Kidney (tissue), 14 donors: ENCODE data around the gene VPS8. TPM values are rescaled to one million over a fixed set of nuclear protein-coding genes. Genes with fewer than 3 reads are reported as not detected.

Experiments used
- DNase-seq, 5 donors: peaks; one replicate each; pipeline ENCODE4 v3.0.0-alpha.2; 2013 to 2020
- FAIRE-seq: peaks from 2 replicates; lab custom pipeline; 2012; peaks lifted over from hg19 to GRCh38; lab: Jason Lieb, UNC
- H3K27ac ChIP-seq, 2 donors: one replicate each; pipeline ENCODE4 v1.7.0; 2013; ENCODE audit warnings: low read depth in 2 of 2, low read length in 2 of 2, inconsistent platforms in 1 of 2
- H3K27me3 ChIP-seq: one replicate; pipeline ENCODE4 v1.7.1; 2013; ENCODE audit warnings: low read length, inconsistent platforms; ENCODE audit not compliant: control insufficient read depth, insufficient read depth
- H3K36me3 ChIP-seq, 3 donors: one replicate each; pipeline versions ENCODE4 v1.7.0 to v1.7.1; 2013; ENCODE audit warnings: low read length in 3 of 3, control low read depth in 1 of 3, inconsistent platforms in 1 of 3; ENCODE audit not compliant: insufficient read depth in 3 of 3, control insufficient read depth in 2 of 3
- H3K4me1 ChIP-seq, 3 donors: one replicate each; pipeline versions ENCODE4 v1.7.0 to v1.7.1; 2013; ENCODE audit warnings: low read length in 3 of 3, inconsistent platforms in 1 of 3, low read depth in 1 of 3; ENCODE audit not compliant: control insufficient read depth in 2 of 3, insufficient read depth in 2 of 3
- H3K4me3 ChIP-seq, 3 donors: one replicate each; pipeline versions ENCODE4 v1.7.0 to v1.8.1; 2013; ENCODE audit warnings: low read length in 3 of 3, control low read depth in 1 of 3, inconsistent platforms in 1 of 3
- H3K9ac ChIP-seq, 3 donors: one replicate each; pipeline versions ENCODE4 v1.7.0 to v1.7.1; 2013; ENCODE audit warnings: low read length in 3 of 3, control low read depth in 1 of 3, inconsistent platforms in 1 of 3
- H3K9me3 ChIP-seq, 3 donors: one replicate each; pipeline versions ENCODE4 v1.7.0 to v1.7.1; 2013; ENCODE audit warnings: low read length in 3 of 3, control low read depth in 1 of 3, inconsistent platforms in 1 of 3; ENCODE audit not compliant: control insufficient read depth in 2 of 3, insufficient read depth in 1 of 3
- CTCF ChIP-seq: IDR thresholded peaks from 3 replicates; pipeline ENCODE4 v1.5.1; 2012; ENCODE audit warnings: mild to moderate bottlenecking, moderate library complexity, borderline replicate concordance; ENCODE audit not compliant: insufficient read depth; ENCODE audit errors: extremely low read depth
- intact Hi-C: fragments of 100-400 bp; cut with DNase I; formaldehyde crosslinking; loops from one replicate; pipeline ENCODE4 v1.11.1; 2022
- polyA plus RNA-seq: library from polyadenylated mRNA; stranded (reverse); fragments of 350-450 nt; fragmentation: Illumina TruSeq; extraction: RNeasy Lipid Tissue Mini Kit (QIAGEN cat#74804); gene quantifications from one replicate; pipeline ENCODE4 v1.2.3, GENCODE V29; 2014; ENCODE audit warnings: low read depth, low replicate concordance; ENCODE audit not compliant: insufficient read depth
- total RNA-seq: library from RNA; stranded (reverse); fragmentation: NEBNext Ultra II Directional; extraction: Animal tissue kit (Norgen Biotek cat#: 25700); gene quantifications from one replicate; pipeline ENCODE4 v1.2.1, GENCODE V29; 2021
- donor health status: control.
- donor health status: control.
- donor health status: control.
- donor health status: control.
- donor health status: control.
- donor health status: DM: yes; HTN: yes; CAD: no.
- donor health status: Normal renal cell carcinoma (clear cell type).

The VPS8 gene
- total and polyA plus RNA-seq, 2 donors from 2014 or later: 10.8 to 55.0 TPM

- no peak overlapping the region for H3K27ac ChIP-seq
- no peak for TF ChIP-seq CTCF
- intact Hi-C loops: no loop called here
- no peaks in the 10 kb centered on the region for H3K36me3 ChIP-seq
- FAIRE-seq: no peak
- no peaks in the 10 kb centered on the region for H3K27me3 ChIP-seq
- no peaks in the 10 kb centered on the region for H3K4me1 ChIP-seq
- H3K9me3 ChIP-seq: no peaks in the 10 kb centered on the region
- no peak overlapping the region for H3K4me3 ChIP-seq
- no peak overlapping the region for H3K9ac ChIP-seq
- DNase-seq: no peak
Measured at GRCh38 chr3:184821034-184821433, 9.1 kb downstream of the VPS8 start.

- no peak overlapping the region for H3K4me3 ChIP-seq
- no peak for TF ChIP-seq CTCF
- DNase-seq (no peak), FAIRE-seq (no peak)
- no peaks in the 10 kb centered on the region for H3K4me1 ChIP-seq
- H3K27ac ChIP-seq: no peak overlapping the region
- no peaks in the 10 kb centered on the region for H3K27me3 ChIP-seq
- no peak overlapping the region for H3K9ac ChIP-seq
- H3K36me3 ChIP-seq: no peaks in the 10 kb centered on the region
- no peaks in the 10 kb centered on the region for H3K9me3 ChIP-seq
- intact Hi-C loops: no loop called here
Measured at GRCh38 chr3:184822081-184822480, 10.1 kb downstream of the VPS8 start.

DNA sequence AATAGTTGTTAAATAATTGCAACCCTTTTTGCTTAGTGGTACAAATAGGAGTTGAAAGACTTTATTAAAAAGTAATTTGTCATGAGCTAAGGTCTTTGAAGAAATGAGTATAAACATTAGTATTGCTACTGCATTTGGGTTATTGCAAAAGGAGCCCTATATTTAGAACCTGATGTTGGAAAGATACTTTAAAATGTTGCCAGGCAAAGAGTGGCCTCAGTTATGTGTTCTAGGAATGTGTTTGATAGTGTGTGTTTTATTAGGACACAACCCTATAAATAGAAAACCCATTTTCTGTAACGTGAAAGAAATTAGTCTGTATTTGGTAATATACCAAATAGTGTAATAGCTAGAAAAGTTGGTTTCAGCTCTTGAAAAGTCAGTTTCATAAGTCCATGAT, 10.7 kb downstream of the VPS8 start:
- H3K36me3 ChIP-seq: no peaks in the 10 kb centered on the region
- H3K4me3 ChIP-seq: no peak overlapping the region
- no peak overlapping the region for H3K9ac ChIP-seq
- DNase-seq (no peak), FAIRE-seq (no peak)
- no peaks in the 10 kb centered on the region for H3K4me1 ChIP-seq
- no peaks in the 10 kb centered on the region for H3K9me3 ChIP-seq
- TF ChIP-seq CTCF: no peak
- H3K27me3 ChIP-seq: no peaks in the 10 kb centered on the region
- intact Hi-C loops: no loop called here
- no peak overlapping the region for H3K27ac ChIP-seq

- Histone ChIP-seq H3K9me3 (no peaks in the 10 kb centered on the region), H3K36me3 (no peaks in the 10 kb centered on the region), H3K27ac (no peak overlapping the region), H3K4me3 (no peak overlapping the region), H3K9ac (no peak overlapping the region), H3K4me1 (no peaks in the 10 kb centered on the region), H3K27me3 (no peaks in the 10 kb centered on the region)
- intact Hi-C loops: no loop called here
- FAIRE-seq (no peak), DNase-seq (no peak)
- no peak for TF ChIP-seq CTCF
Measured at GRCh38 chr3:184823990-184824389, 12.0 kb downstream of the VPS8 start.
